Gastrocnemius medialis (tissue), 4 donors: ENCODE results near the gene KCNAB1.

ENCODE experiments used
- POLR2A ChIP-seq, 2 donors: fragments of 450-650 bp; IDR thresholded peaks; one replicate each; pipeline ENCODE4 v1.6.1; 2017; ENCODE audit warnings: antibody characterized with exemption in 2 of 2, mild to moderate bottlenecking in 2 of 2, moderate library complexity in 2 of 2
- TF ChIP-seq, protein P1 (sequence below), 5 experiments: fragments of 450-650 bp in 3 of 5; fragments of 200-600 bp in 2 of 5; sonication (generic) in 2 of 5; IDR thresholded peaks in 4 of 5; conservative IDR thresholded peaks in 1 of 5; 1 replicate in 4 of 5; 2 replicates in 1 of 5; pipeline ENCODE4 v1.5.1; 2016 to 2019; ENCODE audit warnings: antibody characterized with exemption in 5 of 5, mild to moderate bottlenecking in 3 of 5, moderate library complexity in 3 of 5

DNA sequence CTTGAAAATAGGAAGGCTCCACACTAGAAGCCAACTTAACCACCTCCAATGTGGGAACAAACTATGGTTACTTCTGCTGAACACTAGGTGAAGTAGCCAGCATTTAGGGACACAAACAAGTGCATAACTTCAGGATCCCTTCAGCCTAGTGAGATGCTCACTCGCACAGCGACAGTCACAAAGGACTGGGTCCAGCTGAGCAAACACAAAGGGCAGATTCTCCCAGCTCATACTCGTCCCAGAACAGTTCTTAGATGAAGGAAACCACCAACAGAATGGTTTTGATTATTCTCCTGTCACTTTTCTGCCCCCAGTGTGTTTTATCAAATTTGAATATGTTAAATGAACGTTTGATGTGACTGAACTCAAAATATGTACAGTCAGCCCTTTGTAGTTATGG is 201.6 kb downstream of the KCNAB1 start:
- TF ChIP-seq, protein P1, sequence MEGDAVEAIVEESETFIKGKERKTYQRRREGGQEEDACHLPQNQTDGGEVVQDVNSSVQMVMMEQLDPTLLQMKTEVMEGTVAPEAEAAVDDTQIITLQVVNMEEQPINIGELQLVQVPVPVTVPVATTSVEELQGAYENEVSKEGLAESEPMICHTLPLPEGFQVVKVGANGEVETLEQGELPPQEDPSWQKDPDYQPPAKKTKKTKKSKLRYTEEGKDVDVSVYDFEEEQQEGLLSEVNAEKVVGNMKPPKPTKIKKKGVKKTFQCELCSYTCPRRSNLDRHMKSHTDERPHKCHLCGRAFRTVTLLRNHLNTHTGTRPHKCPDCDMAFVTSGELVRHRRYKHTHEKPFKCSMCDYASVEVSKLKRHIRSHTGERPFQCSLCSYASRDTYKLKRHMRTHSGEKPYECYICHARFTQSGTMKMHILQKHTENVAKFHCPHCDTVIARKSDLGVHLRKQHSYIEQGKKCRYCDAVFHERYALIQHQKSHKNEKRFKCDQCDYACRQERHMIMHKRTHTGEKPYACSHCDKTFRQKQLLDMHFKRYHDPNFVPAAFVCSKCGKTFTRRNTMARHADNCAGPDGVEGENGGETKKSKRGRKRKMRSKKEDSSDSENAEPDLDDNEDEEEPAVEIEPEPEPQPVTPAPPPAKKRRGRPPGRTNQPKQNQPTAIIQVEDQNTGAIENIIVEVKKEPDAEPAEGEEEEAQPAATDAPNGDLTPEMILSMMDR (IDR thresholded peaks at IDR 0.05 in 4 of 5, conservative IDR thresholded peaks at IDR 0.05 in 1 of 5), result no peak
- TF ChIP-seq POLR2A (IDR thresholded peaks at IDR 0.05), result no peak
